Psoas muscle (tissue), 8 donors: ENCODE data around the gene EIPR1. TPM values are rescaled to one million over a fixed set of nuclear protein-coding genes. Genes with fewer than 3 reads are reported as not detected.

Experiments
- ATAC-seq, 4 donors: fragments of 200-7000 bp; cut with Tn5 transposase; one replicate each; pipeline ENCODE4 v1.9.1; 2020; ENCODE audit warnings: moderate library complexity in 3 of 4, mild to moderate bottlenecking in 2 of 4
- DNase-seq, 2 donors: peaks; one replicate each; pipeline ENCODE4 v3.0.0-alpha.2; 2020
- H3K27ac ChIP-seq: fragments of 200-600 bp; one replicate; pipeline ENCODE4 v1.8.0; 2022
- H3K27me3 ChIP-seq, 3 donors: fragments of 200-600 bp in 1 of 3; one replicate each; pipeline versions ENCODE4 v1.6.1 to v1.8.0; 2013 to 2022; ENCODE audit warnings: low read length in 2 of 3, mild to moderate bottlenecking in 2 of 3, moderate library complexity in 1 of 3; ENCODE audit not compliant: insufficient read depth in 3 of 3
- H3K36me3 ChIP-seq, 2 donors: fragments of 200-600 bp in 1 of 2; one replicate each; pipeline versions ENCODE4 v1.6.1 to v1.8.0; 2013 to 2022; ENCODE audit warnings: low read depth in 1 of 2, mild to moderate bottlenecking in 1 of 2, moderate library complexity in 1 of 2; ENCODE audit not compliant: insufficient read depth in 1 of 2
- H3K4me1 ChIP-seq: fragments of 200-600 bp; one replicate; pipeline ENCODE4 v1.8.0; 2022
- H3K4me3 ChIP-seq: fragments of 200-600 bp; one replicate; pipeline ENCODE4 v1.8.0; 2022; ENCODE audit warnings: mild to moderate bottlenecking
- H3K9me3 ChIP-seq: fragments of 200-600 bp; one replicate; pipeline ENCODE4 v1.8.0; 2022
- WGBS, 3 donors: extraction: QIAGEN DNeasy Blood & Tissue Kit; methylation state at CpG; one replicate each; pipeline versions ENCODE4 v1.1.6 to v1.1.7; 2013; 5-methylcytosine and 5-hydroxymethylcytosine counted together
- intact Hi-C, 2 donors: fragments of 100-400 bp; cut with DNase I; formaldehyde crosslinking; loops; one replicate each; pipeline versions ENCODE4 v1.11.0 to v1.14.2; 2022
- polyA plus RNA-seq, 3 donors: library from polyadenylated mRNA; stranded (reverse); fragments of 200-250 nt; gene quantifications; one replicate each; pipeline ENCODE4 v1.2.3, GENCODE V29; 2013
- total RNA-seq, 4 donors: library from RNA; stranded (reverse); fragmentation: NEBNext Ultra II Directional in 2 of 4; extraction: Animal tissue kit (Norgen Biotek cat#: 25700) in 2 of 4; gene quantifications; one replicate each; pipeline versions ENCODE4 v1.2.1 to v1.2.4, GENCODE V29; 2021 to 2023
- TF ChIP-seq, protein P1 (sequence below): fragments of 200-600 bp; IDR thresholded peaks from one replicate; pipeline ENCODE4 v1.8.0; 2022; ENCODE audit warnings: antibody characterized with exemption
- donor health status: healthy with polysubstance abuse.
- donor health status: DM: no; HTN: no; CAD: no; lungs with moderate emphysema.
- donor health status: Bipolar disorder and iron deficiency.
- donor health status: healthy.
- donor health status: DM: yes; HTN: yes; CAD: no.
- donor health status: DM: no; HTN: no; CAD: no.
- donor health status: DM: no; HTN: no; CAD: no.
- donor health status: DM: yes; HTN: yes; CAD: no.

Gene EIPR1
- total and polyA plus RNA-seq, 7 donors = 9.7 to 42.1 (median 12.5) TPM

DNA sequence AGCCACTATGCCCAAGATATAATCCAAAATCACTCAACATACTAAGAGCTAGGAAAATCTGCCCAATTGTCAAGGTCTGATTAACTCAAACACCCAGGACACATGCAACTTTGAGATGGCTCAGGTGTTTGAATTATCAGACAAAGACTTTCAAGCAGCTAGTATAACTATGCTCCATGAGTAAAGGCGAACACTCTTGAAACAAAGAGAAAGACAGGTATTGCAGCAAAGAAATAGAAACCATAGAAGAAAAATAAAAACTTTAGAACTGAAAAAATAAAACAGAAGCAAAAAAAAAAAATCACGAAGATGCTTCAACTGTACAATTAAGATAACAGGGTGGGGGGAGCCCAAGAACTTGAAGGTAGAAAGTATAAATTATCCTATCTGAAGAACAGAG, 214.2 kb downstream of the EIPR1 start:
- 92 to 100% (median 96%) methylated on average over 2 of the region's 2 CpGs for WGBS, 3 donors
- no peaks in the 10 kb centered on the region for H3K4me1 ChIP-seq
- TF ChIP-seq, protein P1, sequence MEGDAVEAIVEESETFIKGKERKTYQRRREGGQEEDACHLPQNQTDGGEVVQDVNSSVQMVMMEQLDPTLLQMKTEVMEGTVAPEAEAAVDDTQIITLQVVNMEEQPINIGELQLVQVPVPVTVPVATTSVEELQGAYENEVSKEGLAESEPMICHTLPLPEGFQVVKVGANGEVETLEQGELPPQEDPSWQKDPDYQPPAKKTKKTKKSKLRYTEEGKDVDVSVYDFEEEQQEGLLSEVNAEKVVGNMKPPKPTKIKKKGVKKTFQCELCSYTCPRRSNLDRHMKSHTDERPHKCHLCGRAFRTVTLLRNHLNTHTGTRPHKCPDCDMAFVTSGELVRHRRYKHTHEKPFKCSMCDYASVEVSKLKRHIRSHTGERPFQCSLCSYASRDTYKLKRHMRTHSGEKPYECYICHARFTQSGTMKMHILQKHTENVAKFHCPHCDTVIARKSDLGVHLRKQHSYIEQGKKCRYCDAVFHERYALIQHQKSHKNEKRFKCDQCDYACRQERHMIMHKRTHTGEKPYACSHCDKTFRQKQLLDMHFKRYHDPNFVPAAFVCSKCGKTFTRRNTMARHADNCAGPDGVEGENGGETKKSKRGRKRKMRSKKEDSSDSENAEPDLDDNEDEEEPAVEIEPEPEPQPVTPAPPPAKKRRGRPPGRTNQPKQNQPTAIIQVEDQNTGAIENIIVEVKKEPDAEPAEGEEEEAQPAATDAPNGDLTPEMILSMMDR = no peak
- H3K27ac ChIP-seq = no peak overlapping the region
- no peaks in the 10 kb centered on the region for H3K36me3 ChIP-seq
- intact Hi-C loops = no loop called here
- DNase-seq = no peak
- ATAC-seq = no peak
- H3K4me3 ChIP-seq = no peak overlapping the region
- no peaks in the 10 kb centered on the region for H3K27me3 ChIP-seq
- peaks cover 17% of the 10 kb centered on the region for H3K9me3 ChIP-seq

DNA sequence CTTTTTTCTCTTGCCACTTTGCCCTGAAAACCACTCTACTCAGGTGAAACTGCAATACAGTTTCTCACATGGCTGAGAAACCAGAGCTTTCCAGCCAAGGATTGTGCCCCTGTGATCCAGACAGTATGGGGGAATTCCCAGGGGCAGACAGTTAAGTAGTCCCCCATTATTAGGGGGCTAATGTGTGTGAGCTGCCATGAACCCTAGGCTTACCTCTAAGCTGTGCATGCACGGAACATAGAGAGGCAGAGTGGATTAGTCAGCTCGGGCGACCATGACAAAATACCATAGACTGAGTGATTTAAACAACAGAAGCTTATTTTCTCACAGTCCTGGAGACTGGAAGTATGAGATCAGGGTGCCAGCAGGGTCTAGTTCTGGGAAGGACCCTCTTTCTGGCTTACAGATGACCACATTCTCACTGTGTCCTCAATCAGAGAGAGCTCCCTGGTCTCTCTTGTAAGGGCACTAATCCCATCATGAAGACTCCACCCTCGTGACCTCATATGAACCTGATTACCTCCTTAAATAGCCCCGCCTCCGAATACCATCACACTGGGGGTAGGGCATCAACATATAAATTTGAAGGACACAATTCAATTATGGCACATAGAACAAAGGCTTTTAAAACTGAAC, 215.1 kb downstream of the EIPR1 start:
- DNase-seq = no peak
- intact Hi-C loops = no loop called here
- Histone ChIP-seq H3K27me3 (no peaks in the 10 kb centered on the region), H3K9me3 (peaks cover 17% of the 10 kb centered on the region), H3K27ac (no peak overlapping the region), H3K4me3 (no peak overlapping the region), H3K36me3 (no peaks in the 10 kb centered on the region), H3K4me1 (no peaks in the 10 kb centered on the region)
- WGBS, 3 donors = 80 to 85% (median 84%) methylated on average over 6 of the region's 6 CpGs
- ATAC-seq = no peak
- TF ChIP-seq, protein P1 = no peak

DNA sequence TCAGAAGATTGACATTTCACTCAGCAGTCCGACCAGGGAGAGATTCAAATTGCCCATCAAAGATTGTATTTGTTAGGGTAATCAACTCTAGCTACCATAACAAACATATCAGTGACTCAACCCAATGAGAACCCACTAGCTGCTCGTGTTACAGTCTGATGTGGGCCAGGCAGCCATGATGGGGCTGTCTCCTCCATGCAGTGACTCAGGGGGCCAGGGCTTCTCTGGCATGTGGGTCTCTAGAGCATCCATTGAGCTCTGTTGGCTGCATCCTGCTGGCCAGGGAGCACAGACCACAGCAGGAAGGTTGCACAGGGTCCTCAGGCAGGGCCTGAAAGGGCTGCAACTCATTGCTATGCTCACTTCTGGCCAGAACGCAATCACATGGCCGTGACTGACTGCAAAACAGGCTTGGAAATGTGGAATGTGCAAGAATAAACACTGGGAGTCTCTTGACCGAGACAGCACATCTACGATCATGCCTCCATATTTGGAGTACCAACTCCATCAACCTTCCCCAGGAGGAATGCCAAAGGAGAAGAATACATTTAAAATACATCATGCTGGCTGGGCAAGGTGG, 216.8 kb downstream of the EIPR1 start:
- Histone ChIP-seq H3K4me3 (no peak overlapping the region), H3K27ac (no peak overlapping the region), H3K4me1 (no peaks in the 10 kb centered on the region), H3K36me3 (no peaks in the 10 kb centered on the region), H3K9me3 (peaks cover 17% of the 10 kb centered on the region), H3K27me3 (no peaks in the 10 kb centered on the region)
- intact Hi-C loops = no loop called here
- TF ChIP-seq, protein P1 = no peak
- 93 to 96% (median 93%) methylated on average over 6 of the region's 6 CpGs for WGBS, 3 donors
- ATAC-seq = no peak
- no peak for DNase-seq

DNA sequence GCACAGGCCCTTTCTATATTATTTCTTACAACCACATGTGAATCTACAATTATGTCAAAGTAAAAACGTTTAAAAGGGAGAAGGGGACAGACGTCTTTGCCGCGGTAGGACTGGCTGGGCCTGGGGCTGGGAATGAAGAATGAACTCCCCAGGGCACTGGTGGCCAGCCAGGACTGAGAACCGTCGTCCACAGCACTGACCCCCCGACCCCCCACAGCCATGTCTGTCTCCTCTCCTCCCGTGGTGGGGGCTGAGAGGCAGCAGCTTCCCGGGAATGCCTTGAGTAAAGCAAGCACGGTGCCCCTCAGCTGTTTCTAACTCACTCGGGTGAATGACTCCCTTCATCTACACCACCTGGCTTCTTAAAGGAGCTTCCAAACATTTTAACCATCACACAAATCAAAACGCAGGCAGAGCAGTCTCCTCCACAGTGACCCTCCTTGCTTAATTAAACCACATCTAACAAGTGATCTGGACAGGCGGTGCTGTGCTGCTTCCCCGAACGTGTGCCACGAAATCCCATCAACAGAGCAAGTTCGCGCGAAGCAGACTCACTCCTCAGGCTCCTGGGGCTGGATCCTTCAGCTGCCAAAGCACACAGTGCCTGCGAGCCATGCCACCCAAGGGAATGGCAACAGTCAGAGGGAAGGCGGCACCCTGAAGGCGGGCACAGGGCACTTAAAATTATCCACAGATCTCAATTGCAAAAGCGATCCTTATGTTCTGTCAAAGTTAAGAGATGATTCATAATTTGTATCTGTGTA, 217.7 kb downstream of the EIPR1 start:
- Histone ChIP-seq H3K4me1 (no peaks in the 10 kb centered on the region), H3K27me3 (no peaks in the 10 kb centered on the region), H3K27ac (no peak overlapping the region), H3K4me3 (no peak overlapping the region), H3K36me3 (no peaks in the 10 kb centered on the region), H3K9me3 (peaks cover 17% of the 10 kb centered on the region)
- ATAC-seq (no peak), DNase-seq (no peak)
- TF ChIP-seq, protein P1 = no peak
- 67 to 70% (median 70%) methylated on average over 23 of the region's 23 CpGs for WGBS, 3 donors
- intact Hi-C loops = no loop called here
